HG03060 (cell line): ENCODE measurements around the gene ELAVL1.
"Not testable (repeated sequence)": the region's sequence is repeated elsewhere in the genome, so short reads cannot be mapped to it uniquely, and the experiment has no call there.

Source experiments
- ATAC-seq: cut with Tn5 transposase; IDR thresholded peaks from one replicate; pipeline ENCODE4 v1.9.1; 2021; ENCODE audit warnings: low read depth, moderate number of reproducible peaks; ENCODE audit not compliant: unreplicated experiment

ELAVL1 gene

DNA sequence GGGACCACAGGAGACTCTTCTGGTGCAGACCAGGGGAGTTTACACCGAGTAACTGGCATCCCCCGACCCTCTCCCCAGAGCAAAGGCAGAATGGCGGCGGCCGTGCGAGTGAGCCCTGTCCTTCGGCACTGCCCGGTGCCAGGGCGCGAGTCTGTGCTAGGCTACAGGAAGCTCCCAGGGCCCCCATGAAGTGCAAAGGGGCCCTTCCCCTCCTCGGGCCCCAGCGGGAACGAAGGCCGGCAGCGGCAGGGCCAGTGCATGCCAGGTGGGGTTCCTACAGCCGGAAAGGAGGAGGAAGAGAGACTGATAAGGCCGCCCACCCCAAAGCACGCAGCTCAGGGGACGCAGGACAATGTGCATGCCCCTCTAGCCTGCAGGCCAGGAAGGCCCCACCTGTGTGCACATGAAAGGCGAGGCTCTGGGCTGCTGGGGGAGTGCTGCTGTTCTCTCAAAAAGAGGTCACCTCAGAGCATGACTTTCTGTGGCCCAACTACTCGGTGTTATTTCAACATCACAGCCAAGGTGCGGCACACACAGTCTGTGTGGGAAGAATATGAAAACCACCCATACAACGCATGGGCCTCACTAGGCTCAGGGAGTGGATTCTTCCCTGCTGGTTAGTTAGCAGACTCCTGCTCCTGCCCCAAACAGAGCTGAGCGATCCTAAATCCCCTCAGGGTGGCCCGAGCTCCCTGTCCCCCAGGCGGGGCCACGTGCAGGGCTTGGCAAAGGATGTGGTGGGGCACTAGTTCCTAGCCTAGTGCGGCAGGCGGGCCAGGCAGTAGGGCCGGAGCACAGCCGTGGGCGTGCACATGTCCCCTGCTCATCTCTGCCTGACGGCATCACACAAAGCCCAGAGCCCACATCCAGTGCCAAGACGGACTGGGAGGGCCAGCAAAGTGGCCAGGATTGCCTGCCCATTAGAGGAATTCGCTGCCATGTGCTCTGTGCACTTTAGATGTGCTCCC lies 33.6 kb downstream of the ELAVL1 start:
- no peak for ATAC-seq

DNA sequence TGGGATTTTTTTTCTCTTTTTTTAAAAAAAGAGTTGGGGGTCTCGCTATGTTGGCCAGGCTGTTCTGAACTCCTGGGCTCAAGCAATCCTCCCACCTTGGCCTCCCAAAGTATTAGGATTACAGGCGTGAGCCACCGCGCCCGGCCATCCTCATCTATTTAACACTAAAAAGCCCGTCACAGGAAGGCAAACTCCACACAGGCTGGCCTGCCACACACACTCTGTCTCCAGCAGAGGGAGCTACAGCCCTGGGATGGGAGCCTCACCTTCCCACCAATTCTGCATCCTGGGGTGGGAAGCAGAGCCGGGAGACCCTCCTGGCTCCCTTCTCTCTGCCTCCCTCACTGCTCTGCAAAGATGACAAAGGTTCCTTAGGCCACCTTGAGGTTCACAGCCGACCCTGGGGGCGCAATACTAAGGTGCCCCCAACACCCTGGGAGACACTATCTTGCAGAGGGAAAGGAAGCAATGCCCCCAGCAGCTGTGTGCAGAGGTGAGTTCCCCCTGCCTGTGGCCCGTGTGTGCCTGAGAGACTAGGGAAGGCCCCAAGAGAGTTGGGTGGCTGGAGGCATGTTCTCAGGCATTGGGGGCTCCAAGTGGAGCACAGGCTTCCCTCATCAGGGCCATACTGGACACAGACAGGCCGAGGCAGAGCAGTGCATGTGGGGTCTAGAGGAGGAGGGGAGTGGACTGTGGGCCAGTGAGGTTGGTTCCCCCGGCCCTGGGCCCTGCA lies 34.6 kb downstream of the ELAVL1 start:
- no peak for ATAC-seq

DNA sequence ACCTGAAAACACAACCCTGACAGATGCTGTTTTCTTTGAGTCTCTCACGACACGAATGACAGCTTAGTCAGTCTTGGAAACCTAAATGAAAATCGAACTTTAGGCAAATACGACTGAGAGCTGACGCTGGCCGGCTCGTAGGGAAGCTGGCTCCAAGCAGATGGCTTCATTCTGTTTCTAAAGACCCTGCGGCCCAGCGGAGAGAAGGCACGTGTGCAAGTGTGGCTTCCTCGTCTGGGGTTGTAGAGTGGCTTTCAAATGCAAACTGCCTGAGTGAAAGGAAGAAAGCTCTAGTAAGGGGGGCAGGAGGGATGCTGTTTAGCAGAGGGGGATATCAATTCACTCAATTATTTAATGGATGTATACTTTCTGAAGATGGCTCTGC lies 35.9 kb downstream of the ELAVL1 start:
- ATAC-seq = no peak

DNA sequence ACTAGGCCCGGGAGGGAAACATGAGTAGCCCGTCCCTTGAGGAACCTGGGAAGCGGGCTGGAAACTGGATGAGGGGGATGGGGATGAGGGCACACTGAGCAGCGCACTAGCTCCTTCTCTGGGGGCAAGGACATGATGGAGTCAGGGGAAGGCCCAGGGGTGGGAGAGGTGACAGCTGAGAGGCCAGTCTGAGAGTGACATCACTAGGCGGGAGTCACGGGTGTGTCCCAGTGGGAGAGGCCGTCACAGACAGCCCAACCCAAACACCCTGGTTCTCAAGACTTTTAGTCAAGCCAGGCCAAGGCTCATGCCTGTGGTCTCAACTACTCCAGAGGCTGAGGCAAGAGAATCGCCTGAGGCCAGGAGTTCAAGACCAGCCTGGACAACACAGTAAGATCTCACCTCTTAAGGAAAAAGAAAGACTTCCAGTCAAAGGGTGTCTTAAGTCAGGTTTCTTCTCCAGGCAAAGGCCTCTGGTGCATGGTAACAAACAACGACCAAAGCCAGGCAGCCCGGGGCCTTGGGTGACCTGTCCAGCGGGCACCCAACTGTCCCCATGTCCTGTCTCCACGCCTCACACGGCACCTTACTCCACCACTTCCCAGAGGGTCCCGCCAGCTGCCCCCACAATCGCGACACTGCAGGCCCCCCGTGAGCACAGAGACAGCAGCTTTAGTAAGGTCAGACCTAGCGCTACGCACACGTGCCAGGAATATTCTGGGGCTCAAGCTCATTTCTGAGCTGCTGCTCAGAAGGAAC lies 36.5 kb downstream of the ELAVL1 start:
- ATAC-seq = no peak

DNA sequence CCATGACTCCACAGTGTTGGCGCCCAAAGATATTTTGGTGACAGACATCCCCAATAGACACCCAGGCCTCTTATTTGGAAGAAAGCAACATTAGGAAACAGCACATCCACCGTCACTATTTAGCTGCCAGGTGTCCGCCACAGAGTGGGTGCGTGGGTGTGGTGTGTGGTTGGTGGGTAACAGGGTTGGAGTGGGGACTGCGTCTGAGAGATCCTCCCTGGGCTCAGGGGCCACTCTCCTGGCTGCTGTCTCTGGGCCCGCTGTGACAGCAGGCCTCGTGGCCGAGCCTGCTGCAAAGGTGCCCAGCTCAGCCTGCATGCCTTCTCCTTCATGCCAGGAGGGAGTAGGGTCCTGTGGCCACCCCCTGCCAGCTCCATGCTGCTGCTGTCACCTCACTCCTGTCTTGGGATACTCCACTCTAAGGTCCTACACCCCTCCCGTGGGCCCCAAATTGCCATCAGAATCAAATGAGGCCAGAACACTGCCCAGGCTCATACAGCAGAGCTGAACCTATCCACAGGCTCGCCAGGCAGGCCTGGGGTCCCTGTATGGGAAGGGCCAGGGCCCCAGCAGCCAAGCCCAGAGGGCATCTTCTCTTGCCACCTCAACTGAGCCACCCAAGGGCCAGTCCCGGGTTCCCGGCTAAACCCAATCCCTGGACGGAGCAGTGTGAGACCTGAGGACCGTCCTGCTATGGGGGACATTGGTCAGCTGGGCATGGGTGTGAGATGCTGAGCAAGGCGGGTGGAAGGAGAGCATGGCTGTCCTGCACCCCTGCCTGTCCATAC lies 37.2 kb downstream of the ELAVL1 start:
- no peak for ATAC-seq

DNA sequence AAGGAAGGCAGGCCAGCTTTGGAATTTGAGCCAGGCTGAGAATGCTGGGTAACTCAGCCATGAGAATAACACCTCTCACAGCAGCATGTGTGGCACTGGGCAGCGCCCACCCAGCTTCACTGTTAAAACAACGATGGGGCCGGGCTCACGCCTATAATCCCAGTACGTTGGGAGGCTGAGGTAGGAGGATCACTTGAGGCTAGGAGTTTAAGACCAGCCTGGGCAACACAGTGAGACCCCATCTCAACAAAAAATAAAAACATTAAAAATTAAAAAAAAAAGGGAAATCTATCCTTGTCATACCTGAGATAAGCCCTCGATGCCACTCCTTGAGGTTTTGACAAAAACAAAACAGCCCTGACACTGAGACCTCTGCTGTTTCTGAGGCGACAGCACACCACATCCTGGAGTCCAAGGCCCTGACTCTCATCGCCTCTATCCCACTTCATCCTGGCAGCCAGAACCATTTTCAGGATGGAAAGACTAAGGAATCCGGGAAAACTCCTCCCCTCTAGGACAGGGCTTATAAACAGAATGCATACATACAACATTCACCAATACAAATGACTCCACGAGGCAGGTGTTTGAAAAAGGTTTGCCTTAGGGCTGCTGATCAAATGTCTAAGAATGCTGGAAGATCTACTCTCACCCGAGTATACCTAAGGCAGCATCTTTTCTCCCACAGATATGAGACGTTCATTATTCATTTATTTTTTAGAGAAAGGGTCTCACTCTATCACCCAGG lies 39.3 kb downstream of the ELAVL1 start:
- no peak for ATAC-seq

DNA sequence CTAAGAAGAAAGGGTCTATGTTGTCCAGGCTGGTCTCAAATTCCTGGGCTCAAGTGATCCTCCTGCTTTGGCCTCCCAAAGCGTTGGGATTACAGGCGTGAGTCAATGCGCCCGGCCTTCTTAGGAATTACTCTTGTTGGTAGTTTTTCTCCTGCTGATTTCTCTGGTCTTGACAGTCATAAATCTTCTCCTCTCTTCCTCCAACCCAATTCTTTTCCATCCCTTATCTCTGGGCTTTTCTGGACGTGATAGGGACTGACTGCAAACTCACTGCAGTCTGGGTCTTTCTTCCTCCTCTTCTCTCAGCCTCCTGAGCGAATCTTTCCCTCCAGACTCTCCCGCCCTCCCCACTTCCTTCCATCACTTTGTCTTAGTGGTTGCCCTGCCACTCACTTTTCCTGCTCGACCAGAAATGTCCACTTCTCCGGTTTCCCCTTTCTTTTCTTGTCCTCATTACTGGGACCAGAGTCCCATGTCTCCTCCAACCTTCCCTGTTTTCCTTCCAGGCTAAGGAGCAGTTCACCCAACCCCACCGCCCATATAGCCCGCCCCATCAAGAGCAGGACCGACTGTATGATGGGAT lies 40.1 kb downstream of the ELAVL1 start:
- no peak for ATAC-seq

DNA sequence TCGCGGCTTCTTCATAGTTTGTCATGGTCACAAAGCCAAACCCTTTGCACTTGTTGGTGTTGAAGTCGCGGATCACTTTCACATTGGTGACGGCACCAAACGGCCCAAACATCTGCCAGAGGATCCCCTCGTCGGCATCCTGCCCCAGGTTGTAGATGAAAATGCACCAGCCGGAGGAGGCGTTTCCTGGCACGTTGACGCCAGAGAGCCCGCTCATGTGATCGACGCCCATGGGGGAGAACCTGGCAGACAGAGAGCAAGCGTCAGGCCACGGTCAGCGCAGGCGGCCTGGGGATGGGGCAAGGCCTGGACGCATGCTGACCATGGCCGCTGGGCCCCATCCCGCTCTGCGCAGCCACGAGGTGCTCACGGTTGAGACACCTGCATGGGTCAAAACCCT lies 41.9 kb downstream of the ELAVL1 start:
- no peak for ATAC-seq

DNA sequence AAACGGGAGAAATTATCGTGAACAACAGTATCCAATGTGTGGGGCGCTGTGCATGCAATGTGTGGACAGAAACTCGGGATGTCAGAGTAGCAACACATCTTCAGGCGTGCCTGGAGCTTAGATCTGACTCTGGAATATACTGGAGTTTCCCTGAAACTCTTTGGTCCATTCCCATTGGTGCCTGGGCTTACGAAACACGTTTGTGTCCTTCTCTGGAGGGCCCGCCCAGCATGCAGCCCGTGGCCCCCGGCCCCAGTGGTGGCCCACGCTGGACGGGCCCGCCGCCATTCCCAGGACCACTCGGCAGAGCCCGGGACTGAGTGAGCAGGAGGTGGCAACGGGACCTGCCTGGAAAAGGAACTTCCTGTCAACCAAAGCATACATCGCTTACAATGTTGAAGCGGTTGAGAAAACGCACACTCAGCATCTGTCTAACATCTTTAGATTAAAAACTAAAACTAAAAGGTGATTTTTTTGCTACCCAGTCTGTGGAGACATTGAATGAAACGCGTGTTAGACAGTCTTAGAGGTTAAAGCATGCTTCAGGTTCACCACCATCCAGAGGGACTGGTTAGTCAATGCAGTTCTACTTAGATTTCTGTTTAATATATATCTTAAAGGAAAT lies 42.7 kb downstream of the ELAVL1 start:
- no peak for ATAC-seq

DNA sequence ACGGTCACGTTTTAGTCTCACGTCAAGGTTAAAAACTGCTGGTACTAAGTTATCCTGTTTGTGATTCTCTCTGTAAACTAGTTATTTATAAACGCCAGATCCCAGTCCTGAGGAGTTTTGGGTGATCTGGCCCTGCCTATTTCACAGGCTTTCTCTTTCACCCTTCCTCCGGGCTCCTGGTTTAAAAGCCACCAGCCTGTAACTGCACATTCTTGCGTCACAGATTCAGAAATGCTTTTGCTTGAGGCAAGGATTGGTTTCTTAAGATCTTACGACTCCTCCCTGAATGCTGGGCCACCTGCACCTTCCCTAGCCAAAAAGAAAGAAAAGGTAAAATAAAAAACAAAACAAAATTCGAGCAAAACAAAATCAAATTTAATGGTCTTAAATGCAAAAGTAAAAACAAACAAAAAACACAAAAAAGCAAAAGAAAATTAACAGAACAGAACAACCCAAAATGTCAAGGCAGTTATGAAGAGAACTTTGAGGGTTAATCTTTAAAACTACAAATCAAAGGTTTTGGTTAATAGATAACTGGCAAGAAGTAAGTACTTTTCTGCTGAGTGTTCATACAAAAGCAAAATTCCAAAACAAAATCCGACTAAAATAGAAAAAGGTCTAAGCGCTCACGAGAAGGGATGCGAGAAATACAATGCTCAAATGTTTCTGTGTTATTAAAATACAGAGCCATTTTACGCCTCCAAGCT lies 43.4 kb downstream of the ELAVL1 start:
- no peak for ATAC-seq

DNA sequence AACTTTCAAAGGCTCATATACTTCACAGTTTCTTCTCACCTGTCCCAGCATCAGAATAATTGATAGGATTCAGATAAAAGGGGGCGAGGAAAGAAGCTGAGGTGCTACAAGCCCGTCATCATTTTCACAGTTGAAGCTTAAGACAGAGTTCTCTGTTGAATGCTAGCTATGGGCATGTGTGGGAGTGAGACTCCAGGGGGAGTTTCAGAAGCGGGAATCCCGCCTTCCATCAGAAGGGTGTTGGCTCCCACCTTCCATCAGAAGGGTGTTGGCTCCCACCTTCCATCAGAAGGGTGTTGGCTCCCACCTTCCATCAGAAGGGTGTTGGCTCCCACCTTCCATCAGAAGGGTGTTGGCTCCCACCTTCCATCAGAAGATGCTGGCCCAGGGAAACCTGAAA lies 44.4 kb downstream of the ELAVL1 start:
- ATAC-seq = not testable (repeated sequence)

DNA sequence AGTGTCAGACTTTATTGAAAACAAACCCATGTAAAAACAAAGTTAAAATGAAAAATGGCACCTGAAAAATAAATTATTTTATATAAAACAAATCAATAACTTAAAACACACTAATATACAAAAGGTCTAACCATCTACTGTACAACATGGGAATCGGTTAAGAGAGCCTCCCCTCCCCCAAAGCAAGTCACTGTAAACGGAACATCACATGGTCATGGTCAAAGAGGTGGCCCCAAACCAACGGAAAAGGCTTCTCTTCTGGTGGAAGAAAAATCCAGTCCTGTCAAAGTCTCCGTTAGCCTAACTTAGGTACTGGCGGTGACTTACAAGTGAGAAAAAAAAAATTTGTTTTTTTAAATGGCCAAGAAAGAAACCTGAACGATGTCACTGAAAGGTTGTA lies 46.2 kb downstream of the ELAVL1 start:
- no peak for ATAC-seq

DNA sequence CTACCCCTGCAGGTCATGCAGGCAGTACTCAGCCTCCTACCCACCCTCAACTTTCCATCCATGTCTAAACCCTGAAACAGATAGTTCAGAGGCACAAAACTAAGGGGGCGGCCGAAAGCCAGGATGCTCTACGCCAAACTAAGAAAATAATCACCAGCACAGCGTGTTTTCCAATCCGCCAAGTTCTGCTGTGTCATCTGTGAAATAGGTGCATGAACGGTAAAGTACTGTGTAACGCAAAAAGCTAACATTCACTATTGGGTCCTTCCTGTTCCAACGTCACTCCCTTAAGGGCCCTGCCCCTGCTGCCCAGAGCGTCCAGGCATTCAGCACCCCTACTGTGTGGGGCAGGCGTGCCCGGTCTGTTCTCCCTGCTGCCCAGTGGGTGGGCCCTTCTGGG lies 49.7 kb downstream of the ELAVL1 start:
- ATAC-seq = no peak

DNA sequence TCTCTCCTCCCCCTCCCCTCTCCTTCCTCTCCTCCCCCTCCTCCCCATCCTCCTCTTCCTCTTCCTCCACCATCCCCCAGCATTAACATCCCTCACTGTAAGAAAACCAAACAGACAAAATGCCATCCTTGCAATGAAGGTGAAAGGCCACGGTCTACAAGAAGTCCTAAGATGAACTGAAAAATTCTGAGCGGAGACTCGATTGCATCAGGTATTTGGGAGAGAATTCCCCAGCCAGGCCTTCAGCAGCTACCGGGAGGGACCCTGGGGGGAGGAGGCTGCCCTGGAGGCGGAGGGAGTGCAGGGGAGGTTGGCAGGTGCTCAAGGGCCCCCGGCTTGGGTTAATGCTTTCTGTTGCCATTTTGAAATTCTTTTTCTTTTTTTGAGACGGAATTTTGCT lies 51.9 kb downstream of the ELAVL1 start:
- no peak for ATAC-seq

DNA sequence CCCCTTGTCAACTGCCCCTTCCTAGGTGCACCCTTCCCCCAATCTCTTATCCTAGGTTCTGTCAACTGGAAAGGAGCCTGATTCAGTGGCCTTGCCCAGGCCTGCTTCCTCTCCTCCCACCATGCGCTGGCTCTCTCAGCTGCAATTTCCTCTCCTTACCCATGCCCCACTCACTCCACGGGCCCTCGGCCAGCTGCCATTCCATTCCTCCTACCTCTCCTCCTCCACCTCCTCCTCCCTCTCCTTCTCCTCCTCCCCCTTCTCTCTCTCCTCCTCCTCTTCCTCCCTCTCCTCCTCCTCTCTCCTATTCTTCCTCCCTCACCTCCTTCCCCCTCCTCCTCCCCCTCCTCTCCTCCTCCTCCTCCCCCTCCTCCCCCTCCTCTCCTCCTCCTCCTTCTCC lies 52.4 kb downstream of the ELAVL1 start:
- no peak for ATAC-seq

DNA sequence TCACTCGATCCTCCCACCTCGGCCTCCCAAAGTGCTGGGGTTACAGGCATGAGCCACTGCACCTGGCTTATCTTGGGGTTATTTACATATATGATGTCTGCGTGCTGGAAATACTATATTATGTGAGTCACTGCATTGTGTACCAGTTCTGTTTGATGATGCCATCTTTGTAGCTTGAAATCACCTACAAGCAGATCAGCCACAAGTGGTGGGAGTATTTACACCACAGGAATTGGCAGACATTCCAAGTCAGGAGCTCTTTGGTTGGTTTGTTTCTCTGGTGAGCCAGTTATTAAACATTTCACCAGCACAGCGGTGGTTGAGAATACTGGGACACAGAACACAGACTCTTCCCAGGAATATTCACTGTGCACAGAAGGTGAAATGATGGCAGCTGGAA lies 57.5 kb downstream of the ELAVL1 start:
- no peak for ATAC-seq

DNA sequence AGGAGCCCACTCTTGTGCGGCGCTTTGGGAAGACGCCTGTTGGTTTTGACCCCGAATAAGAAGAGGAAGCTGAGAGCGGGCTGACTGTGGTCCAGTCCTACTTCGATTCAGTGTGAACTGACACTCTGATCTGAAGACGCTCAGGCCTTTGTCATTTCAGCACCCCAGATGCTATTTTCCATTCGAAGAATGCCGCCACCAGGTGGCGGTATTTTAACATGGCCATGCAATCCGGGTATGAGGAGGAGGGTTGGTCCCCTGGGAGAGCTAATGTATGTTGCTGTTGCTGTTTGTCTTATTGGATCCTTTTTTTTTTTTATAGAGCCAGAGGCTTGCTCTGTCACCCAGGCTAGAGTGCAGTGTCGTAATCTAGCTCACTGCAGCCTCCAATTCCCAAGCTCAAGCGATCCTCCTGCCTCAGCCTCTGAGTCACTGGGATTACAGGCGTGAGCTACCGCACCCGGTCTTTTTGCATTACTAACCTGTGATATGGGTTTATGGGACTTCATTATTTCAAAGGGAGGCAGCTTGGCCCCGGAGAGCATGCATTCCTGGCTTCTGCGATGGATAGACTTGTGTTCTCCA lies 61.2 kb downstream of the ELAVL1 start:
- ATAC-seq = peak; percentile 32
